Measurements from ENCODE around the gene TRNP1.
"Not testable (repeated sequence)": the region's sequence is repeated elsewhere in the genome, so short reads cannot be mapped to it uniquely, and the experiment has no call there.

The TRNP1 gene

DNA sequence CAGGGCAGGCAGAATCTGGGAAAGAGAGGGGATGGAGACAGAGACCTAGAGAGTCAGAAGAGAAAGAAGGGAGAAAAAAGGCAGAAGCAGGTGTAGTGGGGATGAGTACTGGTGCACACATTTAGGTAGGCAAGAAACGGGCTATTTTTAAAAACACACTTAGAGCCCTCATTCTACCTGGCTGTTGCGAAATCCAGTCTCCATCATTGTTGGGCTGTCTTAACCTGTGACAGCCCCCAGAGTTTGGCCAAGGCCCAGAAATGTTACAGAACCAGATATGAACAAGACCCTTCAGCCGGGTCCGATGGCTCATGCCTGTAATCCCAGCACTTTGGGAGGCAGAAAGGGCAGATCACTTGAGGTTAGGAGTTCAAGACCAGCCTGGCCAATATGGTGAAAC, 20.7 kb upstream of the TRNP1 start:
- no peak for DNase-seq (ENCODE audit: low read depth in 2 of 2)

DNA sequence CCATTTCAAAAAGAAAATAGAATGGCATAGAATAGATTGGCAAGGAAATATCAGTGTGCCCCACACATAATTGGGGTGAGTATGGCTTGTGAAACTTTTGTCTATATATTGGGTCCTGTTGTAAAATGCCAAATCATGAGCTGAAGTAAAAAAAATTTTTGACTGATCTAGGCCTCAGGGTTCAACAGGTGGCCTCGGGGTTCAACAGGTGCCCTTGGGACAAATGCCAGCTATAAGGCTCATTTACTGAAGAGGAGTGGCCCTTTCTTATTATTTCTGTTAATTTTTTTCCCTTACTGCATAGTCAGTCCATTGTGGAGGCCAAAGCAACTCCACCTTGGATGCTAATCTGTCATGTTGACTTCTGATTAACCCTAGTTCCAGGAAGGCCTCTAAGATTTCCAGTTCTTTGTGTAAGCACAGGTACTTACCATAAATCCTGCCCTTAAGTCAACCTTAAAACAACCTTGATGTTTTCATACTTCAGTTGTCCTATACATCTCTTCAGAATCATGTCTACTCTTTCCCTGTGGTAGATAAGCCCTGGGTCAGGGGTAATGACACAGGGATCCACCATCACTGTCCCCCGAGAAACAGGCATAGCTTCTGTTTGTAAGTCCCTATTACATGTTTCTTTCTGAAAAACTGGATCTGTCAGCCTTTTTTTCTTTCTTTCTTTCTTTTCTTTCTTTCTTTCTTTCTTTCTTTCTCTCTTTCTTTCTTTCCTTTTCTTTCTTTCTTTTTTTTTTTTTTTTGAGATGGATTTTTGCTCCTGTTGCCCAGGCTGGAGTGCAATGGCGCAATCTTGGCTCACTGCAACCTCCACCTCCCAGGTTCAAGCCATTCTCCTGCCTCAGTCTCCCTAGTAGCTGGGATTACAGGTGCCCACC, 16.6 kb upstream of the TRNP1 start:
- no peak for DNase-seq (ENCODE audit: low read depth in 2 of 2)

DNA sequence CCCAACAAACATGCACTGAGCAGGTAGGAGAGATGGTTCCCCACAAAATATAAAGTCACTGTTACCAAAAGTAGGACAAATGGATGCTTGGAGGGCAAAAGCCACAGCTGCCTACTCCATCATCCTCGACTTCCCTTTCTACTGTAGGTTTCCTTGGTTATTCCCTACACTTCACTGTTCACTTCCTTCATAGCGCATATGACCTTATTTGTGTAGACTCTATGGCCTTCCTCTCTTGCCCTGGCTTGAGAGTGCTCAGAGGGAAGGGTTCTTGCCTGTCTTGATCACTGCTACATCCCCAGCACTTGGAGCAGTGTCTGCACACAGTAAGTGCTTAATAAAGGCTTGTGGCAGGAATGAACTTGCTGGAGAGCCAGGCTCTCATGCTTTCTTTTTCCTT, 14.6 kb upstream of the TRNP1 start:
- no peak for DNase-seq (ENCODE audit: low read depth in 2 of 2)

DNA sequence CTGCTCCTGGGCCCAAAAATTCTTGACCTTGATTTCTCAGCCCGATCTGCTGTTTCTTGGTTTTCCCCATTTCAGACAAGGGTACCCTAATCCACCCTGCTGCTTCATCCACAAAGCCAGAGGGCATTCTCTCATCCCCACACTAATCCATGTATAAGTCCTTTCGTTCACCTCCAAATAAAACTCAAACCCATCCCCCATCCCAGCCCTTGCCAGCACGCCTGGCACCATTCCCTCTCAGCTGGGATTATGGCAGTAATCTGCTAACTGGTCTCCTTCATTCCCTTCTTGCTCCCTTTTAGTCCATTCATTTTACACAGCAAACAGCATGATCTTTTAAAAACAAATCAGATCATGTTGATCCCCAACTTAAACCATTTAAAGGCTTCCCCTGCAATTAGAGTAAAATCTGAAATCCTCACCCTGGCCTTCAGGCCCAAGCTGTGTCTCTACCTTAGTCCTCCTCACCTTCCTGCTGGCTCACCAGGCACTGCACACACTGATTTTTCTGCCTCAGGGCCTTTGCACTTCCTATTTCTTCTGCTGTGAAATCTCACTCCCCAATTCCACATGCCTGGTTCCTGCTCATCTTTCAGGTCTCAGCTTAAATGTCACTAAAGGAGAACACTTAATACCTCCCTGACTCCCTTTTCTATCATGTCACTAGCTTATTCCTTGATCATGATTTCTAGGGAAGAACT, 12.2 kb upstream of the TRNP1 start:
- no peak for DNase-seq (ENCODE audit: low read depth in 2 of 2)

DNA sequence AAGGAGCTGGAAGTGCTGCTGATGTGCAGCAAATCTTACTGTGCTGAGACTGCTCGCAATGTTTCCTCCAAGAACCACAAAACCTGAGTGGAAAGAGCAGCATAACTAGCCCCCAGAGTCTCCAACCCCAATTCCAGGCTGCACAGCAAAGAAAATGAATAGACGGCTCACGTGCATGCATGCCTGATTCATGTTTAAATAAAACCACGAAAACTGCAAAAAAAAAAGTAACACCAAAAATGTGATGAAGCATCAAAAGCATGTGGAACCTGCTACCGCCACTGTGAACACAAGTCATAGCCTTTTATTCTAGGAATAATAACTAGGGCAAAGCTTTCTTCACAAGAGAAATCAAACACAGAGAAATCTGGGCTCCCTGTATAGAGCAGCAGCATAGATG, 9.6 kb upstream of the TRNP1 start:
- DNase-seq (ENCODE audit: low read depth in 2 of 2): no peak

DNA sequence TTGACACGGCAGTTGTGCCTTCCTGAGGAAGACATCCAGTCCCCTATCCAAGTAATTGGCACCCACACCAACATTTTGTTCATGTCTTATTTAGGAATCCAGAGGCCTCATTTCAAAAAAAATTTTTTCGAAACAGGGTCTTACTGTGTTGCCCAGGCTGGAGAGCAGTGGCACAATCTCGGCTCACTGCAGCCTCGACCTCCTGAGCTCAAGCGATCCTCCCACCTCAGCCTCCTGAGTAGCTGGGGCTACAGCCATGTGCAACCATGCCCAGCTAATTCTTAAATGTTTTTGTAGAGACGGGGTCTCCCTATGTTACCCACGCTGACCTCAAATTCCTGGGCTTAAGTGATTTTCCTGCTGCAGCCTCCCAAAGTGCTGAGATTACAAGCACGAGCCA, 9.2 kb upstream of the TRNP1 start:
- DNase-seq (ENCODE audit: low read depth in 2 of 2): no peak

DNA sequence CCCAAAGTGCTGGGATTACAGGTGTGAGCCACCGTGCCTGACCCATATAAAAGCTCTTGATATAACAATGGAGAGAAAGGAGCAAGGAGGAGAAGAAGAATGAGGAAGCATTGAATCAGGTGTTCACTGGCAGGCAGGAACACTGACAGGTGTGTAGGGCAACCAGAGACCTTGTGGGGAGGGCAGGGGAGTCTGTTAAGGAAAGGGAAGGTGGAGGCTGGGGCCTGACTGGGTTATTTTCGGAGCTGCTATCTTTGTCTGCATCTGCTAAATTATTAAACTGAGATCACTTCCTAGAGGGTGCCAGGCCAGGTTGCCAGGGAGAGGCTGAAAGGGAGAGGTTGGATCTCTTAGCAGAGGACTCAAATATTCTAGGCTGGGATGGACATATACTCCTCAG, 6.8 kb upstream of the TRNP1 start:
- no peak for DNase-seq (ENCODE audit: low read depth in 2 of 2)

DNA sequence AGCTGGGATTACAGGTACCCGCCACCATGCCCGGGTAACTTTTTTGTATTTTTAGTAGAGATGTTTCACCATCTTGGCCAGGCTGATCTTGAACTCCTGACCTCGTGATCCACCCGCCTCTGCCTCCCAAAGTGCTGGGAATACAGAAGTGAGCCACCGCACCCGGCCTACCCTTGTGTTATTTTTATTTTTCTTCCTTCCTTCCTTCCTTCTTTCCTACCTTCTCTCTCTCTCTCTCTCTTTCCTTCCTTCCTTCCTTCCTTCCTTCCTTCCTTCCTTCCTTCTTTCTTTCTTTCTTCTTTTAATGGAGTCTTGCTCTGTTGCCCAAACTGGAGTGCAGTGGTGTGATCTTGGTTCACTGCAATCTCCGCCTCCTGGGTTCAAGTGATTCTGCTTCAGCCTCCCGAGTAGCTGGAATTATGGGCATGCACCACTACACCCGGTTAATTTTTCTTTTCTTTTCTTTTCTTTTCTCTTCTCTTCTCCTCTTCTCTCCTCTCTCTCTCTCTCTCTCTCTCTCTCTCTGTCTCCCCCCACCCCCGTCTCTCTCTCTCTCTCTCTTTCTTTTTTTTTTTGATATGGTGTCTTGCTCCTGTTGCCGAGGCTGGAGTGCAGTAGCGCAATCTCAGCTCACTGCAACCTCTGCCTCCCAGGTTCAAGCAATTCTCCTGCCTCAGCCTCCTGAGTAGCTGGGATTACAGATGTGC, 3.9 kb upstream of the TRNP1 start:
- not testable (repeated sequence) for DNase-seq (ENCODE audit: low read depth in 2 of 2)

DNA sequence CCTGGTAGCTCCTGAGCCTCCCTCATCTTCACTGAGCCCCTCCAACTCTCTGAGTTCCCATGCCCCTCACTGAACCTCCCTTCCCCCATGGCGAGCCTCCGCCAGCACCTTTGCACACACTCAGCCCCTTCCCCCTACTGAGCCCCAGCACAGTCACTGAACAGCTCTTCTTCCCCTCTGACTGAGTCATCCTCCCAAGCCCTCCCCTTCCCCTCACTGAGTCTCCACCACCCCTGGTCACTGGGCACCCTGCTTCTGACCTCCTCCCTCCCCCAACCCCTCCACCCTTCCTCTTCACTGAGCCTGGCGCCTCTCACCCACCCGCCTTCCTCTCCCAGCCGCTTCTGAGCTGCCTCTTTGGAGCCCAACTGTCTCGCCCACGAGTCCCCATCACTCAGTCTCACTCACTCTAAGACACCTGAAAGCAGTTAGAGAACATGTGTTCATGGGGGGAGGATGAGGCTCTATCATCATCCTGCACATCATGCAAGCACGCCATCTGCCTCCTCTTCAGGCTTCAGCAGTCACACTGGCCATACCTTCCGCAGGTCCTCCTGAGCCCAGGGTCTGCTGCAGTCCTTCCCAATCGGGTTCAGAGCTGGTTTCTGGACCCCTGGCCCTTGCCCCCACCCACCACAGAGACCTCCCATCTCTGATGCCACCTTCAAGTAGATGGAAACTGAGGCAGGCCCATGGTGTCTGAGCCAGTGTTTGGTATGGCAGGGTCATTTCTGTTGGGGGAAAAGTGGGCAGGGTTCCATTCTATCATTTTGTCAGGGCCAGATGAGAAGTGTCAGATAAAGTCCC, 2.0 kb upstream of the TRNP1 start:
- DNase-seq (ENCODE audit: low read depth in 2 of 2): no peak

DNA sequence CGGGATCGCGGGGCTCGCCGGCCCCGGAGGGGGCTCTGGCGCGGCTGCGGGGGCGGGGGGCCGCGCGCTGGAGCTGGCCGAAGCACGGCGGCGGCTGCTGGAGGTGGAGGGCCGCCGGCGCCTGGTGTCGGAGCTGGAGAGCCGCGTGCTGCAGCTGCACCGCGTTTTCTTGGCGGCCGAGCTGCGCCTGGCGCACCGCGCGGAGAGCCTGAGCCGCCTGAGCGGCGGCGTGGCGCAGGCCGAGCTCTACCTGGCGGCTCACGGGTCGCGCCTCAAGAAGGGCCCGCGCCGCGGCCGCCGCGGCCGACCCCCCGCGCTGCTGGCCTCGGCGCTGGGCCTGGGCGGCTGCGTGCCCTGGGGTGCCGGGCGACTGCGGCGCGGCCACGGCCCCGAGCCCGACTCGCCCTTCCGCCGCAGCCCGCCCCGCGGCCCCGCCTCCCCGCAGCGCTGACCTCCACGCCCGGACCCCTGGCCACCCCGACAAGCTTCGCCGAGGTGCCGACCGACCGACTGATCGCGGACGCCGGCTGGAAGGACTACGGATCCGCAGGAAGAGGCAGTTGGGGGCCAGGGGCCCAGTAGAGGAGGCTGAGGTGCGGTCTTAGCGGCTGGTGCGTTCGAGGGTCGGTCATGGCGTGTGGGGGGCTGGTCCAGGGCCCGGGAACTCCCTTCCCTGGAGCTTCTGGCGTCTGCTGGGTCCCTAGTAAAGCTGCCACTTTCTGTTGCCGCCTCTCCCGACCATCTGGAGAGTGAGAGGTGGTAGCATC, 711 bp downstream of the TRNP1 start:
- DNase-seq (ENCODE audit: low read depth in 2 of 2): no peak

DNA sequence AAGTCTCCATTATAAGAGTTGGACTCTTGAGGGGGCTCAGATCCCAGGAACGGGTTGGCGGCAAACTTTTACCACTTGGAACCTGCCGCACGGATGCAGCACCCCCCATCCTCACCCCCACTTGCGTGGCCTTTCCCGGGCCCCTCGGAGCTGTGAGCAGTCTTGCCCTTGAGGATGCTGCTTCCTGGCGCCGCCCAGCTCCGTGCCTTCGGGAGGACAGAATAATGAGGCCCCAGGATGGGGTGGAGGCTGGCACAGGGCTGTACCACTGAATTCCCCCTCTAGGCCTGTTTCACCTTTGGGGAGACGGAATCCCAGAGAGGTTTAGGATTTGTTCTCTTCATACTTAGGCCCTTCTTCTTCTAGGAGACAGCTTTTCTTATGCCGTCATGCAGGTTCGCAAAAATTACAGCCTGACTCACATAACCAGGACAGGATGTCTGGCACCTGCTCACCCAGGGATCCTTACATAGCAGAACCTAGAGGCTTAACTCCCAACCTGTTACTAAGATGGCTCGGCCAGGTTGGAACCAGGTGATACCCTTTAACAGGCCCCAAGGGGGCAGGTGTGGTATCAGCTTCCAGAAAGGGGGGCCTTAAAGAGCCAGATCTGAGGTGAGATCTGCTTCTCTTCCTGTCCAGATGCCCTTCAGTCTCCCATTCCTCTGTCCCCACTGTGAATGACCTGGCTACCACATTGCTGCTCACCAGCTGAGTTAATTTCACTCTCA, 1.5 kb downstream of the TRNP1 start:
- DNase-seq (ENCODE audit: low read depth in 2 of 2): no peak

DNA sequence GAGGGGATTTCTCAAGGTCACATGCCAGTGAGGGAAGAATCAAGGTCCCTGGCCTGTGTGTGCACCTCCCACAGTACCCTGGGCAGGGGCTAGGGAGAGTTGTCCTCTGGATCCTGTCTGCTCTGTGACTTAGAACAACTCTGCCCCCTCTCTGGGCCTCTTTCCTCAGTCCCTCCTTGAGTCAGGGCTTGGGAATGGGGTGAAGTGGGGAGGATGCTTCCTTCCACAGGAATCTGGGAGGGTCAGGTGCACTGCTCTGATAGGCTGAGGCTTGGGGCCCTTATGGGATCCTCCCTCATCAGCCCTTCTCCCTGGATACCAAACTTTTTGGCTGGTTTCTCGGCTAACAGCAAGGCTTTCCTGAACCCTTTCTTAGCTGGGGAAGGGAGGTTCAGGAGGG, 2.5 kb downstream of the TRNP1 start:
- no peak for DNase-seq (ENCODE audit: low read depth in 2 of 2)

DNA sequence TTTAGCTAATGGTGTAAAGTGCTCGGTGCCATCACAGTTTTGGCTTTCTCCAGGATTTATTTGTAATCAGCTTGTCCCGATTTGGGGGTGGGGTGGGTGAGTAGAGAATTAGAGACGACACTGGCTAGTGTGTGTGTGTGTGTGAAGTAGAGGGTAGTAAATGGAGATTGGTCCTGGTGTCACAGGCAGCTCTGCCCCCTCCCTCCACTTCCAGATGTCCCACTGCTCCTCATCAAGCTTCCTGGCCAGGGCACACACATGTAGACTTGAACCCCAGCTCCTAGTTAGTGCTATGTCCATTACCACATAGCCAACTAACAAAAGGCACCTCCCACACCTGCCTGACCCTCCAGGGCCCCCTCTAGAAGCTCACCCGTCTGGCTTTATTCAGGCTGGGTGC, 3.2 kb downstream of the TRNP1 start:
- no peak for DNase-seq (ENCODE audit: low read depth in 2 of 2)

DNA sequence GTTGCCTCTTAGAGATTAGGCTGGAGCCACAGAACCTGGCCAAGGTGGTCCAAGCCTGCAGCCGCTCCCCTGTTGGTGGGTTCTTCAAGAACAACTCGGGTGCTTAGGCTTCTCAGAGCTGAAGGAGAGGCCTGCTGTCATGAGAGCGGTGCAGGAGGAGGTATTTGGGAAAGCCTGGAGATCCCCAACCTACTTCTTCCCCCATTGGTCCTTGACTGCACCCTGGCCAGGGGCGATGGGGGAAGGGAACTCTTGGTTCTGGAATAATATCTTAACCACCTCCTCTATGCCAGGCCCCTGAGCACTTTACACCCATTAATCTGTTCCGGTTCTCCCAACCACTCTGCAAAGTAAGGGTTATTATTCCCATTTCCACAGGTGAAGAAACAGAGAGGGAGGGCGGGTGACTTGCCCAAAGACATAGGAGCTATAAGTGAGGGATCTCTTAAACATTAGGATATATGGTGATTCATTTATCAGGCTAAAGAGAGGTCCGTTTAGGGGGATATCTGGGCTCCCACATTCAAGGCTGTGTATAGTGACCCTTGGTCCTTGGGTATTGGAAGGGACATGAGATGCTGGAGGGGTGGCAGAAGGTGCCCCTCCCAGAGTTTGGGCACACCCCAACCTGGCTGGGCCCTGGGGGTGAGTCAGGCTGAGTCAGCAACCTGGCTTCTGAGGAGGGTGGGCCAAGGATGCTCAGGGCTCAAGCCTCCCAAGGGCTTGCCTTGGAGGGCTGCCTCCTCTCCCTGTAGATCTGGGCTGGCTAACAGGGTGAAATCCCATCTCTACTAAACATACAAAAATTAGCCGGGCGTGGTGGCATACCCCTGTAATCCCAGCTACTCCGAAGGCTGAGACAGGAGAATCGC, 5.2 kb downstream of the TRNP1 start:
- DNase-seq (ENCODE audit: low read depth in 2 of 2): no peak

DNA sequence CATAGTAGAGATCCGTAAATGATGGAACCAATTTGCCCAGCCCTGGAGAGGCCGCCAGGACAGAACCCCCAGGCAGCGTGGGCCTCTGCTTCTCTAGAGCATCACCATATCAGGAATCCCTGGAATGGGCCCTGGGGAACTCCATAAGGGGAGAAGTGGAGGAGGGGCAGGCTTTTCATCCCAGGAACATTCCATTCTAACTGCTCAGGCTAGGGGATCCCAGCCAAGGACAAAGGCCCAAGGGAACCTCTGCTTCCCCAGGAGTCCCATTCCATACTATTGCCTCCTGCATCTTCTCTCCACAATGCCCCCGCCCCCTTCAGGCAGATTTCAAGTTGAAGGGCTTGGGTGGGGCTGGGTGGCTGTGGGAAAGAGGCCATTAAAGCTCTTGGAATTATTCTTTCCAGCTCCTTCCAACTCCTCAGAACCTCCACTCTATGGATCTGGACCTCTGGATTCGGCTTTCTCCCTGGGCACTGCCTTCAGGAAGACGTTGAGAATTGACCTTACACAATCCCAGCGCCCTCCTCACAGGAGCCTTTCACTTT, 6.0 kb downstream of the TRNP1 start:
- DNase-seq (ENCODE audit: low read depth in 2 of 2): no peak

DNA sequence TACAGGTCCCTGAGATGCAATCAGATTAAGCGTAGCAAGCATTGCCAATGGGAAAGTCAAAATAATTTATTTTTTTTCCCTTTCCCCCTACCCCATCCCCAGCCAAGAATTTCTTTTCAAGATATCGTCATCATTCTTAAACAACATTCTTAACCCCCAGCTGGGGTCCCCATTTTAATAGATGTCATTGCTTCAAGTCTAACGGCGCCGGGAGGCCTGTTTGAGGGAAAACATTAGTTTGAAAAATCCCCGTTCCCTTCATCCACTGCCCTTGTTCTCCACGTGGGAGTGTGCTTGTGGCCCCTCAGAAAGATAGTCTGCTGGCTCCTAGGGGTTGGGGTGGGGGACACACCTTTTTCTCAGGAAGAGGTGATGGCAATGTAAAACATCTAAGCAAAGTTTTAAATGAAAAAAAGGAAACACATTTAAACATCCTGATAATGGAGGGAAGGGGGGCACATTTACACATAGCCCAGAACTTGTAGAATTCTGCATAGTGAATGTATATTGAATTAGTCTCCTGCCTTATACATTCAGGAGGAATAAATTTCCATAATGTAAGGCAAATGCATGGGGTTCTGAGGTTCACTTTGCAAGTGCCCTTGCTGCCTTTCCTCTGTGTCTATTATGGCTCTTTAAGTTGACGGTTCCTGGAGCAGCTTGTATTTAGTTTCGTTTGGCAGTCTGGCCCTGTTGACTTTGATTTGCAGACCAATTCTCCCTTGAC, 6.8 kb downstream of the TRNP1 start:
- no peak for DNase-seq (ENCODE audit: low read depth in 2 of 2)

DNA sequence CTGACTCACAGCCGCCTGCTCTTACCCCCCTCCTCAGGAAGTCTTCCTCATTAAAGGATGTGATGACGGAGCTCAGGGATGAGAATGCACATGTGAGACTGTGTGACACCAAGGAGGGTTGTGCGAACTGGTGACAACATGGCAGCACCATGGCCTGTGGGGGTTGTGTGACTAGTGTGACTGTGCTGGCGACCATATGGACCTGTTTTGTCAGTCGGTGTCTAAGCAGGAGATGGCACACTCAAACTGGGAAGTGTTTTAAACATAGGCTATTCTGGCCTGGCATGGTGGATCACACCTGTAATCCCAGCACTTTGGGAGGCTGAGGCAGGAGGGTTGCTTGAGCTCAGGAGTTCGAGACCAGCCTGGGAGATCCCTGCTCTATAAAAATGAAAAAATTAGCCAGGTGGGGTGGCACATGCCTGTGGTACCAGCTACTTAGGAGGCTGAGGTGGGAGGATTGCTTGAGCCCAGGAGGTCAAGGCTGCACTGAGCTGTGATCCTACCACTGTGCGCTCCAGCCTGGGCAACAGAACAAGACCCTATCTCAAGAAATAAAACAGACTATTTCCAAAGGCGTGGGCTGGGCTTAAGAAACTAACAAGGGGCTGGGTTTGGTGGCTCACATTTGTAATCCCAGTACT, 7.4 kb downstream of the TRNP1 start:
- DNase-seq (ENCODE audit: low read depth in 2 of 2): no peak
